Measurements from ENCODE around the gene PAPSS1. TPM values are rescaled to one million over a fixed set of nuclear protein-coding genes. Genes with fewer than 3 reads are reported as not detected.

Gene PAPSS1
- total and polyA plus RNA-seq, 10 of the 15 experiments (the other 5 are each of a cell fraction or from before 2014, with no cell fraction given), result 22.6 to 73.0 (median 30.6) TPM

GRCh38 chr4:107603430-107603829 is 116.6 kb downstream of the PAPSS1 start:
- Histone ChIP-seq H3K4me3 (no peak overlapping the region), H3K9ac (ENCODE audit: control insufficient read depth, insufficient read depth, low read length) (no peak overlapping the region), H3K27me3 (replicated peaks in 1 of 2; ENCODE audit: control insufficient read depth in 2 of 2, insufficient read depth in 2 of 2, low read length in 1 of 2) (no peaks in the 10 kb centered on the region), H3K79me2 (ENCODE audit: control insufficient read depth, insufficient read depth, low read length) (no peaks in the 10 kb centered on the region), H3K36me3 (ENCODE audit: control insufficient read depth in 2 of 2, insufficient read depth in 2 of 2, low read length in 1 of 2) (no peaks in the 10 kb centered on the region), H2AFZ (ENCODE audit: control insufficient read depth, low read depth, low read length) (no peak overlapping the region), H3K4me1 (ENCODE audit: control insufficient read depth, insufficient read depth, low read length) (no peaks in the 10 kb centered on the region), H4K20me1 (ENCODE audit: control insufficient read depth, insufficient read depth) (no peaks in the 10 kb centered on the region), H3K27ac (ENCODE audit: control insufficient read depth, insufficient read depth) (no peak overlapping the region), H3K4me2 (ENCODE audit: control insufficient read depth, insufficient read depth) (no peak overlapping the region), H3K9me3 (replicated peaks; ENCODE audit: control insufficient read depth, insufficient read depth, low read length) (no peaks in the 10 kb centered on the region)
- in situ Hi-C loops (cut with MboI) (no loop called here), intact Hi-C loops (cut with micrococcal nuclease; ENCODE audit: unreplicated experiment) (no loop called here)
- ATAC-seq (no peak), DNase-seq (ENCODE audit: low read depth, low spot score) (no peak), FAIRE-seq (no peak)
- BruUV-seq (replicated peaks), result no TSS peak
- ChIA-PET RAD21 (ENCODE audit: unreplicated experiment) (no interaction called here), SMC1A (ENCODE audit: uncharacterized antibody, unreplicated experiment) (no interaction called here), CTCF (no interaction called here), POLR2A (no interaction called here)
- TF ChIP-seq PKNOX1 (IDR thresholded peaks at IDR 0.05), result no peak
- TF ChIP-seq PAX8 (IDR thresholded peaks at IDR 0.05), result no peak
- TF ChIP-seq CREB1 (IDR thresholded peaks at IDR 0.05; ENCODE audit: low read depth), result no peak
- TF ChIP-seq CREM (IDR thresholded peaks at IDR 0.05; ENCODE audit: low read depth), result no peak
- no peak for TF ChIP-seq WRNIP1 (IDR thresholded peaks at IDR 0.05; ENCODE audit: borderline replicate concordance, low read depth, low read length)
- no peak for TF ChIP-seq E2F4 (IDR thresholded peaks at IDR 0.05; ENCODE audit: low read depth, low read length)
- no peak for TF ChIP-seq KAT2A (conservative IDR thresholded peaks at IDR 0.05; ENCODE audit: control insufficient read depth, low read depth, low read length)
- no peak for TF ChIP-seq EGR1 (IDR thresholded peaks at IDR 0.05; ENCODE audit: borderline replicate concordance in 1 of 2, low read depth in 2 of 2, low read length in 2 of 2)
- TF ChIP-seq NR2F1 (conservative IDR thresholded peaks at IDR 0.05), result no peak
- TF ChIP-seq MEF2B (IDR thresholded peaks at IDR 0.05; ENCODE audit: partially characterized antibody, poor library complexity, severe bottlenecking), result no peak
- TF ChIP-seq SMAD1 (IDR thresholded peaks at IDR 0.05; ENCODE audit: low read depth, partially characterized antibody), result no peak
- no peak for TF ChIP-seq CHD1 (IDR thresholded peaks at IDR 0.05; ENCODE audit: low read depth, low read length)
- 59% methylated on average over 4 of the region's 4 CpGs for WGBS (ENCODE audit: insufficient coverage, insufficient replicate concordance, low lambda C conversion rate, missing lambda C conversion rate)
